ENCODE data around the gene TSC22D2.

The TSC22D2 gene

GRCh38 chr3:150385296-150386242 lies 22.5 kb upstream of the TSC22D2 start:
- no peak for DNase-seq (ENCODE audit: low spot score)

GRCh38 chr3:150388498-150389418 lies 19.3 kb upstream of the TSC22D2 start:
- no peak for DNase-seq (ENCODE audit: low spot score)

- no peak for DNase-seq (ENCODE audit: low spot score)
Measured at GRCh38 chr3:150390087-150390486, 18.0 kb upstream of the TSC22D2 start.

DNA sequence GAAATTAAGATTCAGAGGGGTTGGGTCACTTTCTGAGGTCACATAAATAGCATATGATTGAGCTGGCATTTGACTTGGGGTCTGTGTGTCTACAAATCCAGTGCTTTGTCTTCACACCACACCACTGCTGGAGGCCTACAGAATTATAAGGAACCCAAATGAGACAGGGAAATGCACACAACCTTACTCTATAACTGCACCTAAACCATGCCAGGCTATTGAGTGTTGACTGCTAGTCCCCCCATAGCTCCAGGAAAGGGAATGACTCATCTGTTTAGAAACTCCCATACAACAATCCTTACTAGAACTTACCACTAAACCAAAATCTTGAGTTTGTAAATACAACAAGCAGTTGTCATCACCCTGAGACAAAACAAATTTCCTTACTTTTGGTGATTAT lies 16.9 kb upstream of the TSC22D2 start:
- peak; percentile 60 for DNase-seq (ENCODE audit: low spot score)

DNA sequence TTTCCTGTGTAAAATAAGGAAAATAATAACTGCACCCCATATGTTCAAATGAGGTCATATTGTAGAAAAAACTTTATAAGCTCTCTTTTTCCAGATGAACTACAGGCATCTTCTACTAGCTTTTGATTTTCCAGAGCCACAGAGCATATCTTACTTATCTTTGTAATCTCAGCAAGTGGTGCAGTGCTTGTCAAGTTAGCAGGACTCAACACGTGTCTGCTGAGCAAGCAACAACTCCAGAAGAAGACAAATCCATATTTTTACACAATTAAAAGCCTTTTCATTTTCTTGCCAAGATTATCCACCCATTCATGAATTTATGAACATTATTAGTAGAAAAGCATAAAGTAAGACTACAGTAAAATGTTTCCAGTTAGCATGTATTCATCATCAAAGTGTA lies 14.4 kb upstream of the TSC22D2 start:
- no peak for DNase-seq (ENCODE audit: low spot score)

DNA sequence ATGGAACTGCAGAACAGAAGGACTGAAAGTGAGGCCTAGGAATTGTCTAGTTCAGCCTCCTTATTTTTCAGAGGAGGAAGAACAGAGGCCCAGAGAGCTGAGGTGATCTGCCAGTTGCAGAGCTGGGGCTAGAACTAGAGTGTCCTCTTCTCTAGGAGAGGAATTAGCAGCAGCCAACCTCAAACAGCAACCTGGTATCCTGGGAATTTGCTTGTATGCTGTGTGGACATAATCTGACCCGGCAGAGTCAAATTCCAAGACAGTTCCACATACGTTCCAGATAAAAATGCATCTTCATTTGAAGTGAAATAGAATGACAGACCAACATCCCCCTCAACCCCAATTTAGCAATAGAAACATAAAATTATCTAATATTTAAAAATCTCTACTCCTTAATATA lies 13.5 kb upstream of the TSC22D2 start:
- DNase-seq (ENCODE audit: low spot score), result no peak

- no peak for DNase-seq (ENCODE audit: low spot score)
Measured at GRCh38 chr3:150396491-150396890, 11.6 kb upstream of the TSC22D2 start.

GRCh38 chr3:150396956-150397550 lies 11.0 kb upstream of the TSC22D2 start:
- no peak for DNase-seq (ENCODE audit: low spot score)

DNA sequence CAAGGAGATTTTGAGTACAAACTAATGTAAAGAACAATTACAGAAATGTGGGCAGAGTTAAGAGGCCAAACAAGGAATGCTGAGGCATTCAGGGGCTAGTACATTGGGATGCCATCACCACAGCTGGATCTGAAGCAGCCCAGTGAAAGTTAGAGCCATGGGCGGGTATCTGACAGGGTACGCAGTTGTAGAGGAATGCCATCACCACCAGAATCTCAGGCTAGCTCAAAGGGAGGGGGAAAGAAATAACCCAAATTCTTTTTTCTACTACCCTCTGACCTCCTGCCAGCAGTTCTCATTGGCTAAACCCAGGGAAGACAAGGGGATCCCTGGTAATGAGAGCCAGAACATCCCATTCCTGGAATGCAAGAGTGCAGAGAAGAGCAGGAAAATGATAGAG lies 9.0 kb upstream of the TSC22D2 start:
- no peak for DNase-seq (ENCODE audit: low spot score)

DNA sequence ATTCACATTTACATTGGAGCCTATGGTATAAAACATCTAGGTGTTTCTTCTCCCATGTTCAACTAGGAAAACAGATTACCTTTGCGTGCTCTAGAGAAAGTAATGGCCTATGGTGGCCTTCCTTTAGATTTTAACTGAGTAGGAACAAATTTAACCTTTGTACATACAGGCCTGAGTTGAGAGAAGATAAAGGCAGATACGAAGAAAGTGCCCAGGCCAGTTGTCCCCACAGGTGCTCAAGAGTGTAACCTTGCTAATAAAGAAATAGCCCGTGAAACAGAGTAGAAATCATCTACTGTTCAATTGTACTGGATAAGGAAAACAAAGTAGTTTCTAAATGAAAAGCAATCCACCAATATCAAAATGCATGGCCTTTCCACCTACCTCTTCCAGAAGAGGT lies 6.8 kb upstream of the TSC22D2 start:
- DNase-seq (ENCODE audit: low spot score), result no peak

GRCh38 chr3:150402217-150402616 lies 5.9 kb upstream of the TSC22D2 start:
- DNase-seq (ENCODE audit: low spot score), result no peak

DNA sequence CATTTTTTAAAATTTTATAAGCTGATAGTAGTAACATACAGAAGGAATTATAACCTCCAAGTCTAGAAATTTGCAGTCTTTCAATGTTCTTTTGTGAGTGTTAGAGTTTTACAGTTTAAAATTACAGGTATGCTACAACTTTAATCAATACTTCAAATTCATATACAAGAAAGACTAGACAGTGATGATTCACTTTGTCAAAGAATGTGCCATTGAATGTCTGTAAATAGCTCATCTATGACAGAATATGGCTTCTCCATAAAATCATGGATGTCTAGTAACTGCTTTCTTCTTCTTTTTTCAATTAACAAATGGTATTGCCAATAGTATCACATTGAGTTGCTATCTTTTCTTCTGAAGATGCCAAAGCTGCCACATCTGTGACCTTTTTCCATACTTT lies 4.1 kb upstream of the TSC22D2 start:
- no peak for DNase-seq (ENCODE audit: low spot score)

- DNase-seq (ENCODE audit: low spot score), result peak; percentile 62
Measured at GRCh38 chr3:150407051-150407807, 869 bp upstream of the TSC22D2 start.

- DNase-seq (ENCODE audit: low spot score), result no peak
Measured at GRCh38 chr3:150407808-150408220, 284 bp upstream of the TSC22D2 start.

DNA sequence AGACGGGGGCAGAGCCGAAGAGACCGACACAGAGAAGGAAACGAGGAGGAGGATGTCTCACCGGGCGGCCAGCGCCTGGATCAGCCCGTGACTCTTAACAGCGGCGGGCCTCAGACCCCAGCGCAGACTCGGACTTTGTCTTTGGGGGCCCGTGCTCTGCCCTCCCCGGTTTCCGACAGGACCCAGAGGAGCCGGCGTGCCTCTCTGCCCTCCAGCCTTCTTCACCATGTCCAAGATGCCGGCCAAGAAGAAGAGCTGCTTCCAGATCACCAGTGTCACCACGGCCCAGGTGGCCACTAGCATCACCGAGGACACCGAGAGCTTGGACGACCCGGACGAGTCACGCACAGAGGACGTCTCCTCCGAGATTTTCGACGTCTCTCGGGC lies 1.0 kb downstream of the TSC22D2 start:
- no peak for DNase-seq (ENCODE audit: low spot score)

DNA sequence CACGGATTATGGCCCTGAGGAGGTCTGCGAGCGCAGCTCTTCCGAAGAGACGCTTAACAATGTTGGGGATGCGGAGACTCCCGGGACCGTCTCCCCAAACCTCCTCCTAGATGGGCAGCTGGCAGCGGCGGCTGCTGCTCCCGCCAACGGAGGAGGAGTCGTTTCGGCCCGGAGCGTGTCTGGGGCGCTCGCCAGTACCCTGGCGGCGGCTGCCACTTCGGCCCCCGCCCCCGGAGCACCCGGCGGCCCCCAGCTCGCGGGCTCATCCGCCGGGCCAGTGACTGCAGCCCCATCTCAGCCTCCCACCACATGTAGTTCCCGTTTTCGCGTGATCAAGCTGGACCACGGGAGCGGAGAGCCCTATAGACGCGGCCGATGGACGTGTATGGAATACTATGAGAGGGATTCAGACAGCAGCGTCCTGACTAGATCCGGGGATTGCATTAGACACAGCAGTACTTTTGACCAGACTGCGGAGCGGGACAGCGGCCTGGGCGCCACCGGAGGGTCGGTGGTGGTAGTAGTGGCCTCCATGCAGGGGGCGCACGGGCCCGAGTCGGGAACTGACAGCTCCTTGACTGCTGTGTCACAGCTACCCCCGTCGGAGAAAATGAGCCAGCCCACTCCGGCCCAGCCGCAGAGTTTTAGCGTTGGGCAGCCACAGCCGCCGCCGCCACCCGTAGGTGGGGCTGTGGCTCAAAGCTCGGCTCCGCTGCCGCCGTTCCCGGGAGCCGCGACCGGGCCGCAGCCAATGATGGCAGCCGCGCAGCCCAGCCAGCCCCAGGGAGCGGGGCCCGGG lies 1.6 kb downstream of the TSC22D2 start:
- DNase-seq (ENCODE audit: low spot score), result peak; percentile 12

DNA sequence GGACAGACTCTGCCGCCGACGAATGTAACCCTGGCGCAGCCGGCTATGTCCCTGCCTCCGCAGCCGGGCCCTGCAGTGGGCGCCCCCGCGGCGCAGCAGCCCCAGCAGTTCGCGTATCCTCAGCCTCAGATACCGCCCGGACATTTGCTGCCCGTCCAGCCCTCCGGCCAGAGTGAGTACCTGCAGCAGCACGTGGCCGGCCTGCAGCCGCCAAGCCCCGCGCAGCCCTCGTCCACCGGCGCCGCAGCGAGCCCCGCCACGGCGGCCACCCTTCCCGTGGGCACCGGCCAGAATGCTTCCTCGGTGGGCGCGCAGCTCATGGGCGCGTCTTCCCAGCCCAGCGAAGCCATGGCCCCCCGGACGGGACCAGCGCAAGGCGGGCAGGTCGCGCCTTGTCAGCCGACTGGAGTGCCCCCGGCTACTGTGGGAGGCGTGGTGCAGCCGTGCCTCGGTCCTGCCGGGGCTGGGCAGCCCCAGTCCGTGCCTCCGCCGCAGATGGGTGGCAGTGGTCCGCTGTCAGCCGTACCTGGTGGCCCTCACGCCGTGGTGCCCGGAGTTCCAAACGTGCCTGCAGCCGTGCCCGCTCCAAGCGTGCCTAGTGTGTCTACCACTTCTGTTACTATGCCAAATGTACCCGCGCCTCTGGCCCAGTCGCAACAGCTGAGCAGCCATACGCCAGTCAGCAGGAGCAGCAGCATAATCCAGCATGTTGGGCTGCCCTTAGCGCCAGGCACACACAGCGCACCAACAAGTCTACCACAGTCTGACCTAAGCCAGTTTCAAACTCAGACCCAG lies 2.4 kb downstream of the TSC22D2 start:
- DNase-seq (ENCODE audit: low spot score), result no peak

GRCh38 chr3:150411106-150411460 lies 3.0 kb downstream of the TSC22D2 start:
- no peak for DNase-seq (ENCODE audit: low spot score)

DNA sequence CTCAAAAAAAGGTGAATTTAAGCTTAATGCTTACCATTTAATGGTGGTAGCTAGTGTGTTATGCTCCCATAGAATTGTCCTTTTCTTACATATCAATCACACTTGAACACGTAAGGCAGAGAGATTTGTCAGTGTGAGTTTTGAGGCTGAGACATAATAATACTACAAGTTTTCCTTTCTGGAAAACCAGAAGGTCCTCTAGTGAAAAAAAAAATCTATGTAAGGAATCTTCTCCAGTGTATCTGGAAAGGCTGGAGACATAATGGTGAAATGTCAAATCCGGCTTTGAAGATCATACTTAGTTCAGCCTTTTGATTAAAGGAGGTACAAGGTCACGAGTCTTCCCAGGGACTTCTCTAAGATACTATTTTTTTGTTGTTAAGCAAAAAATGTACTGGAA lies 3.4 kb downstream of the TSC22D2 start:
- no peak for DNase-seq (ENCODE audit: low spot score)

DNA sequence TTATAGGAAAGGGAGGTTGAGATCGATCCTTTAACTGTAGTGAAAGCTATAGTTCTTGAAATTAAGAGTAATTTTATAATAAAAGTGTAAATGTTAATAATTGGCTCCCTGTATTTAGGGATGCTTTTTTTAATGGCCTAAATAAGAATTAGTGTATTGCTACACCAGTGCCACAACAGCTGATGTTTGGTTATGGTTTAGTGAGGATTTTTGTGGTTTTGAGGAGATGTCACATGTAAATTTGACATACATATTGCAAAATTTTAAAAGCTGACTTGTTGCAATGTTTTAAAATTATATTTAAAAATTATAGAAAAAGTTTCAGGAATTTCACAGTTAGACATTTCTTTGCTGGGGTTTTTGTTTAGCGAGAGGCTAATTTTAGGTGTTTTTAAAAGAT lies 3.9 kb downstream of the TSC22D2 start:
- no peak for DNase-seq (ENCODE audit: low spot score)

Data from AG08395 (cell line).